ENCODE results near the gene LRRC8A.
"Not testable (repeated sequence)": the region's sequence is repeated elsewhere in the genome, so short reads cannot be mapped to it uniquely, and the experiment has no call there.

LRRC8A gene

GRCh38 chr9:128923493-128923883 lies 41.6 kb downstream of the LRRC8A start:
- no peak for DNase-seq

GRCh38 chr9:128927731-128928411 lies 45.9 kb downstream of the LRRC8A start:
- DNase-seq = peak; percentile 67

GRCh38 chr9:128928624-128929023 lies 46.7 kb downstream of the LRRC8A start:
- no peak for DNase-seq

GRCh38 chr9:128929560-128929959 lies 47.6 kb downstream of the LRRC8A start:
- no peak for DNase-seq

GRCh38 chr9:128933731-128934130 lies 51.8 kb downstream of the LRRC8A start:
- no peak for DNase-seq

- no peak for DNase-seq
Observed at GRCh38 chr9:128936171-128936865, 54.4 kb downstream of the LRRC8A start.

GRCh38 chr9:128937310-128938165 lies 55.6 kb downstream of the LRRC8A start:
- no peak for DNase-seq

GRCh38 chr9:128940271-128940921 lies 58.5 kb downstream of the LRRC8A start:
- DNase-seq = no peak

GRCh38 chr9:128940946-128941755 lies 59.2 kb downstream of the LRRC8A start:
- DNase-seq = no peak

- DNase-seq = no peak
Observed at GRCh38 chr9:128943832-128944620, 62.1 kb downstream of the LRRC8A start.

GRCh38 chr9:128944966-128945365 lies 63.0 kb downstream of the LRRC8A start:
- not testable (repeated sequence) for DNase-seq

- DNase-seq = no peak
Observed at GRCh38 chr9:128945798-128946501, 64.0 kb downstream of the LRRC8A start.

GRCh38 chr9:128946571-128947276 lies 64.8 kb downstream of the LRRC8A start:
- DNase-seq = no peak

GRCh38 chr9:128947277-128947526 lies 65.3 kb downstream of the LRRC8A start:
- no peak for DNase-seq

- peak; percentile 99 for DNase-seq
Observed at GRCh38 chr9:128947527-128948301, 65.8 kb downstream of the LRRC8A start, which contains the start of the genes DOLK and NUP188. DOLK (minus strand) TSS chr9:128947603; CDS start chr9:128947303, 300 bp downstream. NUP188 (plus strand) TSS chr9:128947699; CDS start chr9:128947720, 21 bp downstream.

- DNase-seq = not testable (repeated sequence)
Observed at GRCh38 chr9:128961403-128961802, 79.5 kb downstream of the LRRC8A start.

All from NCI-H2171 (cell line).